Keratinocyte (primary cell): Measurements from ENCODE around the gene HLA-DMA. TPM values are rescaled to one million over a fixed set of nuclear protein-coding genes. Genes with fewer than 3 reads are reported as not detected.

Experiments
- DNase-seq: peaks from one replicate; pipeline ENCODE4 v3.0.0-alpha.2; 2011; ENCODE audit warnings: low read depth, missing footprints, low spot score
- FAIRE-seq: peaks from 2 replicates; lab custom pipeline; 2011; peaks lifted over from hg19 to GRCh38; lab: Jason Lieb, UNC
- H2AFZ ChIP-seq: 2 replicates; pipeline ENCODE4 v1.6.0; 2012; ENCODE audit warnings: low read length, control low read depth, inconsistent platforms; ENCODE audit not compliant: control insufficient read depth
- H3K27ac ChIP-seq: 2 replicates; pipeline ENCODE4 v1.5.1; 2011; ENCODE audit warnings: low read length; ENCODE audit not compliant: control insufficient read depth, insufficient read depth
- H3K27me3 ChIP-seq: 3 replicates; pipeline ENCODE4 v1.6.0; 2011; ENCODE audit warnings: low read length; ENCODE audit not compliant: control insufficient read depth, insufficient read depth; ENCODE audit errors: extremely low read depth
- H3K36me3 ChIP-seq, 2 experiments: 2 replicates in 1 of 2; 3 replicates in 1 of 2; pipeline ENCODE4 v1.5.1; 2011; ENCODE audit warnings: low read length in 2 of 2, mild to moderate bottlenecking in 1 of 2; ENCODE audit not compliant: control insufficient read depth in 2 of 2, insufficient read depth in 2 of 2; ENCODE audit errors: extremely low read depth in 1 of 2
- H3K4me1 ChIP-seq: 3 replicates; pipeline ENCODE4 v1.5.1; 2011; ENCODE audit warnings: low read length; ENCODE audit not compliant: control insufficient read depth, insufficient read depth; ENCODE audit errors: extremely low read depth
- H3K4me2 ChIP-seq: 3 replicates; pipeline ENCODE4 v1.6.0; 2011; ENCODE audit warnings: low read depth, low read length; ENCODE audit not compliant: control insufficient read depth, insufficient read depth; ENCODE audit errors: extremely low read depth
- H3K4me3 ChIP-seq, 3 experiments: fragments of 200-600 bp in 1 of 3; sonication (generic) in 1 of 3; 2 replicates in 2 of 3; 3 replicates in 1 of 3; pipeline ENCODE4 v1.5.1; 2011 to 2016; ENCODE audit warnings: low read length in 3 of 3, mild to moderate bottlenecking in 3 of 3, control low read depth in 2 of 3, inconsistent platforms in 1 of 3, low read depth in 1 of 3, mixed read lengths in 1 of 3, mixed run types in 1 of 3, moderate library complexity in 1 of 3; ENCODE audit not compliant: control insufficient read depth in 2 of 3, insufficient read depth in 2 of 3; ENCODE audit errors: extremely low read depth in 1 of 3
- H3K79me2 ChIP-seq: 2 replicates; pipeline ENCODE4 v1.6.0; 2012; ENCODE audit warnings: low read length; ENCODE audit not compliant: control insufficient read depth, insufficient read depth
- H3K9ac ChIP-seq: 3 replicates; pipeline ENCODE4 v1.6.0; 2011; ENCODE audit warnings: low read length; ENCODE audit not compliant: control insufficient read depth, insufficient read depth; ENCODE audit errors: extremely low read depth
- H3K9me1 ChIP-seq: 3 replicates; pipeline ENCODE4 v1.6.0; 2011; ENCODE audit warnings: low read length; ENCODE audit not compliant: control insufficient read depth, insufficient read depth; ENCODE audit errors: extremely low read depth
- H3K9me3 ChIP-seq: 2 replicates; pipeline ENCODE4 v1.5.1; 2012; ENCODE audit warnings: low read depth, low read length; ENCODE audit not compliant: control insufficient read depth
- H4K20me1 ChIP-seq: 3 replicates; pipeline ENCODE4 v1.6.0; 2011; ENCODE audit warnings: low read length; ENCODE audit not compliant: control insufficient read depth, insufficient read depth; ENCODE audit errors: extremely low read depth
- CTCF ChIP-seq, 3 experiments: IDR thresholded peaks in 1 of 3; conservative IDR thresholded peaks in 1 of 3; optimal IDR thresholded peaks in 1 of 3; 2 replicates in 2 of 3; 3 replicates in 1 of 3; pipeline versions ENCODE3 to v1.5.1; 2011; ENCODE audit warnings: low read length in 3 of 3, mild to moderate bottlenecking in 3 of 3, moderate library complexity in 2 of 3, control low read depth in 1 of 3, inconsistent platforms in 1 of 3; ENCODE audit not compliant: insufficient read depth in 2 of 3; ENCODE audit errors: extremely low read depth in 1 of 3
- EZH2 ChIP-seq: IDR thresholded peaks from one replicate; pipeline ENCODE4 v1.6.1; 2012; ENCODE audit warnings: inconsistent platforms, mild to moderate bottlenecking, low read length, moderate library complexity
- dilution Hi-C: fragments of 300-500 bp; cut with MboI; formaldehyde crosslinking; loops from one replicate; pipeline ENCODE4 v1.7.0; 2020; ENCODE audit warnings: low sequenced_read_pairs; ENCODE audit not compliant: extremely low pct_ligation_motif_present
- polyA plus RNA-seq, 5 experiments: library from polyadenylated mRNA; depleted of rRNA in 3 of 5; stranded (reverse) in 3 of 5; stranded (forward) in 1 of 5; unstranded in 1 of 5; fragments of >200 nt; gene quantifications; 1 replicate in 1 of 5; 2 replicates in 3 of 5; 3 replicates in 1 of 5; pipeline versions ENCODE4 v1.2.1 to v1.2.3, GENCODE V29; 2011 to 2012; ENCODE audit warnings: missing spikeins in 2 of 5, low read depth in 1 of 5, low replicate concordance in 1 of 5

HLA-DMA gene
- polyA plus RNA-seq, 1 donor (not counting 4 experiments of a cell fraction or from before 2014, with no cell fraction given) = 2.6 TPM

- Histone ChIP-seq H3K4me2 (no peak overlapping the region), H3K27ac (no peak overlapping the region), H3K4me1 (no peaks in the 10 kb centered on the region), H3K9me1 (no peaks in the 10 kb centered on the region), H3K36me3 (no peaks in the 10 kb centered on the region), H4K20me1 (no peaks in the 10 kb centered on the region), H3K27me3 (no peaks in the 10 kb centered on the region), H3K9ac (no peak overlapping the region), H3K79me2 (no peaks in the 10 kb centered on the region), H3K9me3 (no peaks in the 10 kb centered on the region), H3K4me3 (no peak overlapping the region), H2AFZ (no peak overlapping the region)
- dilution Hi-C loops = no loop called here
- FAIRE-seq (no peak), DNase-seq (no peak)
- TF ChIP-seq CTCF (optimal IDR thresholded peaks at IDR 0.05 in 1 of 3, IDR thresholded peaks at IDR 0.05 in 1 of 3, conservative IDR thresholded peaks at IDR 0.05 in 1 of 3; ENCODE audit: extremely low read depth in 1 of 3, insufficient read depth in 2 of 3, low read length in 3 of 3) (no peak), EZH2 (no peak)
Observed at GRCh38 chr6:32960563-32960962, 7.7 kb upstream of the HLA-DMA start.

GRCh38 chr6:32956176-32956575, 3.3 kb upstream of the HLA-DMA start:
- FAIRE-seq = no peak
- dilution Hi-C loops = no loop called here
- TF ChIP-seq CTCF (optimal IDR thresholded peaks at IDR 0.05 in 1 of 3, IDR thresholded peaks at IDR 0.05 in 1 of 3, conservative IDR thresholded peaks at IDR 0.05 in 1 of 3; ENCODE audit: extremely low read depth in 1 of 3, insufficient read depth in 2 of 3, low read length in 3 of 3) = no peak
- TF ChIP-seq EZH2 = no peak

More at GRCh38 chr6:32956176-32956575, 3.3 kb upstream of the HLA-DMA start:
- H3K4me1 ChIP-seq = peaks cover 4% of the 10 kb centered on the region
- H3K9me3 ChIP-seq = no peaks in the 10 kb centered on the region
- no peaks in the 10 kb centered on the region for H3K79me2 ChIP-seq
- no peaks in the 10 kb centered on the region for H4K20me1 ChIP-seq
- H3K27me3 ChIP-seq = no peaks in the 10 kb centered on the region
- no peak overlapping the region for H3K9ac ChIP-seq
- H3K4me3 ChIP-seq = no peak overlapping the region
- H3K4me2 ChIP-seq = no peak overlapping the region
- no peaks in the 10 kb centered on the region for H3K9me1 ChIP-seq
- no peak overlapping the region for H2AFZ ChIP-seq
- no peak for DNase-seq
- no peaks in the 10 kb centered on the region for H3K36me3 ChIP-seq
- H3K27ac ChIP-seq = no peak overlapping the region
